22Rv1 (cell line): ENCODE measurements around the gene ANAPC4.

Source experiments
- H3K27ac ChIP-seq: fragments of 450-650 bp; 2 replicates; pipeline ENCODE4 v1.5.1; 2017
- ZFX ChIP-seq: fragments of 450-650 bp; IDR thresholded peaks from 2 replicates; pipeline ENCODE4 v1.6.1; 2017; ENCODE audit warnings: antibody characterized with exemption, borderline replicate concordance
- TF ChIP-seq, protein P1 (sequence below): fragments of 450-650 bp; IDR thresholded peaks from 2 replicates; pipeline ENCODE4 v1.5.1; 2017; ENCODE audit warnings: mild to moderate bottlenecking

Gene ANAPC4

GRCh38 chr4:25379591-25379990 lies 2.5 kb downstream of the ANAPC4 start:
- H3K27ac ChIP-seq, result no peak overlapping the region
- TF ChIP-seq ZFX, result no peak
- TF ChIP-seq, protein P1, sequence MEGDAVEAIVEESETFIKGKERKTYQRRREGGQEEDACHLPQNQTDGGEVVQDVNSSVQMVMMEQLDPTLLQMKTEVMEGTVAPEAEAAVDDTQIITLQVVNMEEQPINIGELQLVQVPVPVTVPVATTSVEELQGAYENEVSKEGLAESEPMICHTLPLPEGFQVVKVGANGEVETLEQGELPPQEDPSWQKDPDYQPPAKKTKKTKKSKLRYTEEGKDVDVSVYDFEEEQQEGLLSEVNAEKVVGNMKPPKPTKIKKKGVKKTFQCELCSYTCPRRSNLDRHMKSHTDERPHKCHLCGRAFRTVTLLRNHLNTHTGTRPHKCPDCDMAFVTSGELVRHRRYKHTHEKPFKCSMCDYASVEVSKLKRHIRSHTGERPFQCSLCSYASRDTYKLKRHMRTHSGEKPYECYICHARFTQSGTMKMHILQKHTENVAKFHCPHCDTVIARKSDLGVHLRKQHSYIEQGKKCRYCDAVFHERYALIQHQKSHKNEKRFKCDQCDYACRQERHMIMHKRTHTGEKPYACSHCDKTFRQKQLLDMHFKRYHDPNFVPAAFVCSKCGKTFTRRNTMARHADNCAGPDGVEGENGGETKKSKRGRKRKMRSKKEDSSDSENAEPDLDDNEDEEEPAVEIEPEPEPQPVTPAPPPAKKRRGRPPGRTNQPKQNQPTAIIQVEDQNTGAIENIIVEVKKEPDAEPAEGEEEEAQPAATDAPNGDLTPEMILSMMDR, result no peak

- no peak overlapping the region for H3K27ac ChIP-seq
- TF ChIP-seq ZFX, result no peak
- TF ChIP-seq, protein P1, result no peak
These were observed 6.6 kb downstream of the ANAPC4 start for GRCh38 chr4:25383647-25384046.

DNA sequence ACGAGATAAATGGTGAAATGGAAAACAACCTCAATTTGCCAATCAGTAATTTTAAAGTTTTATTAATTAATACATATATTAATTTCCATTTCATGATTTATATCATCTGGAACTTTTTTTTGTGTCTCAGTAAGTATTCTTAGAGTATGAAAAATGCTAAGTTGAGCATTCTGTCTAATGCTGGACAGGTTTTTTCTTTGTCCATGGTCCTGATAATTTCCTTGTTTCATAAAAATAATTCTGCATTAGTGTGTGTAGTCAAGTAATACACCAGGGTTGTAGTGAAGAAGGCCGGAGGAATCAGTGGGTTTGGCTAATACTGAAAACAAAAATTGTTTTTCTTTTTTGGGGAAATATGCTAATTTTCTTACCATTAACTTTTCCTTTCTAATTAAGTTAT lies 9.9 kb downstream of the ANAPC4 start:
- no peak overlapping the region for H3K27ac ChIP-seq
- TF ChIP-seq, protein P1, result no peak
- TF ChIP-seq ZFX, result no peak

DNA sequence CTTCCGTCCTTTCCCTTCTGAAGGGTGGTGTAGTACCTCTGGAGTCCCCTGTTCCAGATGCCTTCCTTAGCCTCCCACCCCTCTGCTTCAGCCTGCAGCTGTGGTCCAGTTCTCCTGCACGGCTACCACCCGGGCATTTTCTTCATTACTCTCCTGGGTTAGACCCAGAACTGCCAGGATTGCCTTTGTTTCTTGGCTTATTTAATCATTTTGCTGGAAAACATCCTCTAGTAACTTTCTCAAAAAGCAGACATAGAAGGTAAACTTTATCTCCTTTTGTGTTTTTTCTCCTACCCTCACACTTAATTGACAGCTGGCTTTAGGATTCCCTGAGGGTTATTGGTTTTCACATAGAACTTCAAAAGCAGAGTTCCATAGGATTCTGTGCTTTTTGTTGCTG lies 20.2 kb downstream of the ANAPC4 start:
- TF ChIP-seq ZFX, result no peak
- TF ChIP-seq, protein P1, result no peak
- no peak overlapping the region for H3K27ac ChIP-seq

GRCh38 chr4:25399510-25399909 lies 22.4 kb downstream of the ANAPC4 start:
- TF ChIP-seq, protein P1, result no peak
- no peak for TF ChIP-seq ZFX
- no peak overlapping the region for H3K27ac ChIP-seq

DNA sequence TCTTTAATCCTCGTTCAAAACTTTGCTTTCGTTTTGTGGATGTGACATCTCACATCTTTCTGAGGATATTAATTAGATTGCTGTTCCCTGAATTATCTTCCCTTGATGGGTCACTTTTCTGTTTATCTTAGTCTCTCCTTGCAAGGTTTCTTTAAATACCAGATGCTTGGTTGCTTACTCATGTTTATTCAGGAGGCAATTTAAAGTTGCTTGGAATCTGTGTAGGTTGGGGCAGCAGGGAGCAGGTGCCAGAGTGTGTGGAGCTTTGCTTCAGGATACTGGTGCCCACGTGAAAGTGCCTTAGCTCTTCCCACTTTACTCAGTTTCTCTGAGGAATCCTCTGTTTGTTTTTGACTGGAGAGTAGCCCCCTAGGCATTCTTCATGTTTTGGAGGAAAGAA lies 24.0 kb downstream of the ANAPC4 start:
- H3K27ac ChIP-seq, result no peak overlapping the region
- no peak for TF ChIP-seq ZFX
- TF ChIP-seq, protein P1, result no peak

DNA sequence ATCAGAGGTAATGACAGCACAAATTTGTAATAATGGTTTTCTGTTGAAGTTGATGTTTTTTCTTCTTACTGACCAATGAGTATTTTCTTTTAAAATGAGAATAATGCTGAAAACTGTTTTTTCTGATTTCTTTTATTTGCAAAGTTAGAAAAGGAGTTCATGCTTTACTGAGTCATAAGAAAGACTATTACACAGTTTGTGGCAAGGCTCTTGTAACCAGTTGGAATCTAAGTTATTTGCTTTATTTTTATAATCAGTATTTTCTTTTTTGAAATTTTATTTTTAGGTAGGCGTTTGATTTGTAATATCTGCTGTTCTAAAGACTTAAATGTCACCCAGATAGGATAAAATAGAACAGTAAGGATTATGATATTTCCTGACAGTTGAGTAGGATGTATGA lies 25.5 kb downstream of the ANAPC4 start:
- H3K27ac ChIP-seq, result no peak overlapping the region
- TF ChIP-seq, protein P1, result no peak
- TF ChIP-seq ZFX, result no peak
